Measurements from ENCODE around the gene C1S. TPM values are rescaled to one million over a fixed set of nuclear protein-coding genes. Genes with fewer than 3 reads are reported as not detected.

Gene C1S
- total and polyA plus RNA-seq, 2 of the 4 experiments (the other 2 are of a cell fraction), result 49.6 to 85.4 TPM

GRCh38 chr12:7065073-7065623 is 4.6 kb downstream of the C1S start:
- intact Hi-C loops (cut with micrococcal nuclease), result no loop called here

More at GRCh38 chr12:7065073-7065623, 4.6 kb downstream of the C1S start:
- Histone ChIP-seq H3K9me3 (ENCODE audit: control insufficient read depth, insufficient read depth, low read length) (no peaks in the 10 kb centered on the region), H2BK5ac (ENCODE audit: low read depth, low read length, poor library complexity, severe bottlenecking) (no peak overlapping the region), H3K9ac (ENCODE audit: low read depth, low read length) (no peak overlapping the region), H3K4me1 (ENCODE audit: control insufficient read depth, insufficient read depth, low read length) (peaks cover 17% of the 10 kb centered on the region), H3K36me3 (ENCODE audit: control insufficient read depth, insufficient read depth, low read length) (peaks cover 51% of the 10 kb centered on the region), H3K4me2 (ENCODE audit: low read depth, low read length) (no peak overlapping the region), H3K18ac (ENCODE audit: low read depth, low read length) (no peak overlapping the region), H3K4ac (ENCODE audit: low read depth, low read length) (no peak overlapping the region), H2AK9ac (replicated peaks; ENCODE audit: low read depth, low read length, poor library complexity) (no peak overlapping the region), H3K23ac (ENCODE audit: low read depth, low read length) (no peak overlapping the region), H2AFZ (replicated peaks; ENCODE audit: low read length, poor library complexity) (no peak overlapping the region), H3K9me1 (ENCODE audit: insufficient read depth, low read length) (peaks cover 20% of the 10 kb centered on the region), H3K79me1 (ENCODE audit: low read depth in 1 of 2, low read length in 2 of 2) (peaks cover 4 to 10% of the 10 kb centered on the region in 2 experiments; a peak in 3 of 4 replicates), H2AK5ac (ENCODE audit: low read depth, low read length) (no peak overlapping the region), H2BK15ac (ENCODE audit: low read depth, low read length) (no peak overlapping the region), H4K5ac (ENCODE audit: low read depth, low read length) (no peak overlapping the region), H4K91ac (ENCODE audit: insufficient read depth, low read depth, low read length) (no peak overlapping the region), H2BK20ac (ENCODE audit: low read depth, low read length) (no peak overlapping the region), H3K56ac (ENCODE audit: extremely low read depth, insufficient read depth, low read length) (no peak overlapping the region), H3K4me3 (ENCODE audit: insufficient read depth, low read depth, low read length) (no peak overlapping the region), H3K27ac (ENCODE audit: insufficient read depth, low read length) (no peak overlapping the region), H4K8ac (ENCODE audit: low read depth in 2 of 2, low read length in 2 of 2) (no peak overlapping the region), H3K14ac (replicated peaks; ENCODE audit: low read depth, low read length) (no peak overlapping the region), H4K20me1 (ENCODE audit: insufficient read depth, low read length) (no peaks in the 10 kb centered on the region), H2BK120ac (ENCODE audit: low read depth, low read length) (no peak overlapping the region), H3K27me3 (ENCODE audit: control insufficient read depth, insufficient read depth, low read length) (no peaks in the 10 kb centered on the region)
- BruUV-seq (replicated peaks), result no TSS peak
- ATAC-seq (ENCODE audit: low read depth), result no peak
- ChIA-PET POLR2A (ENCODE audit: unreplicated experiment) (no interaction called here), CTCF (interaction anchor here (0.6 kb wide), 1 partner anchor 42 kb away, joined by 3 read pairs; no protein-coding TSS in a partner anchor)
- TF ChIP-seq MAFK (IDR thresholded peaks at IDR 0.05; ENCODE audit: low read depth, low read length) (peak; percentile 76), CEBPB (IDR thresholded peaks at IDR 0.05; ENCODE audit: low read depth, low read length) (no peak)
- in situ Hi-C loops (cut with MboI; ENCODE audit: low sequenced_read_pairs), result loop anchor here (25.0 kb wide), 1 partner anchor 572 kb away; no protein-coding TSS in a partner anchor
- no CpG with 5 or more reads among the region's 7 CpGs for WGBS, 2 experiments (ENCODE audit: extremely low coverage in 2 of 2, insufficient read length in 1 of 2)
- DNase-seq, result no peak
- dilution Hi-C loops (cut with HindIII; ENCODE audit: low sequenced_read_pairs, unreplicated experiment), result no loop called here

Measured in IMR-90 (cell line).